HG02759 (cell line): ENCODE measurements around the gene RNF225.

Experiments
- ATAC-seq: cut with Tn5 transposase; IDR thresholded peaks from one replicate; pipeline ENCODE4 v1.9.1; 2021; ENCODE audit warnings: mild to moderate bottlenecking, moderate library complexity; ENCODE audit not compliant: unreplicated experiment

The RNF225 gene

DNA sequence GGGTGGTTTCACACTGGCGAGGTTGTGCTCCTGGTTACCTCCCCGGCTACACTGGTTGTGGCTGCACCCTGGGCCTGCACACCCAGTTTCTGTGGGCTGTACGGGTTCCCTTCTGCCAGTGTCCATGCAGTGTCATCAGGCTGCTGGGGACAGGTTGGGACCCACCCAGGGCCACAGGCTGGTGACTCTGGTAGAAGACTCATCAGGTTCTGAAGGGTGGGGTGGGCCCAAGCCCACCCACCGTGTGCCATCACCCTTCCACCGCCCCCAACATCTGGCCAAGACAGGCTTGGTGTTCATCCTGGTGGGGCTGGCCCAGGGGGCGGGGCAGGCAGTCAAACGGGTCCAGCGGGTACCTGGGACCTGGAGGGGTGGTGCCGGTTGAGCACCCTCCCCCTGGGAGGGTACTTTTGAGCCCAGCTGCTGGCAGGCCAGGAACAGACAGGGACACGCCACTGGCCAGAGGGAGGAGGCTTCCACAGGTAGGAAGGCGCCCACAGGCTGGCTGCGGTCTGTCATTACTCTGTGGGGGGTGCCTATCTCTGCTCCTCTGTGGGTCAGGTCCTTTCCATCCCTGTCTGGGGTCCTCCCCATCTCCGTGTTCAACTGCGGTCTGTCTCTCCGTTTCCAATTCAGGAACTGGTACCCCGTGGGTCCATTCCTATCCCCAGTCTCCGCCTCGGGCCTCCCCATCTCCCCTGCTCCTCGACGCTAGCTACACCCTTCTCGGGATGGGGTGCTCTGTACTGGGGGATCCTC is at the start of gene RNF225:
RNF225 (plus strand) TSS at position 437 of the 759 bp plus-strand sequence. CDS start 434 bp downstream, outside the sequence.
- ATAC-seq: no peak

DNA sequence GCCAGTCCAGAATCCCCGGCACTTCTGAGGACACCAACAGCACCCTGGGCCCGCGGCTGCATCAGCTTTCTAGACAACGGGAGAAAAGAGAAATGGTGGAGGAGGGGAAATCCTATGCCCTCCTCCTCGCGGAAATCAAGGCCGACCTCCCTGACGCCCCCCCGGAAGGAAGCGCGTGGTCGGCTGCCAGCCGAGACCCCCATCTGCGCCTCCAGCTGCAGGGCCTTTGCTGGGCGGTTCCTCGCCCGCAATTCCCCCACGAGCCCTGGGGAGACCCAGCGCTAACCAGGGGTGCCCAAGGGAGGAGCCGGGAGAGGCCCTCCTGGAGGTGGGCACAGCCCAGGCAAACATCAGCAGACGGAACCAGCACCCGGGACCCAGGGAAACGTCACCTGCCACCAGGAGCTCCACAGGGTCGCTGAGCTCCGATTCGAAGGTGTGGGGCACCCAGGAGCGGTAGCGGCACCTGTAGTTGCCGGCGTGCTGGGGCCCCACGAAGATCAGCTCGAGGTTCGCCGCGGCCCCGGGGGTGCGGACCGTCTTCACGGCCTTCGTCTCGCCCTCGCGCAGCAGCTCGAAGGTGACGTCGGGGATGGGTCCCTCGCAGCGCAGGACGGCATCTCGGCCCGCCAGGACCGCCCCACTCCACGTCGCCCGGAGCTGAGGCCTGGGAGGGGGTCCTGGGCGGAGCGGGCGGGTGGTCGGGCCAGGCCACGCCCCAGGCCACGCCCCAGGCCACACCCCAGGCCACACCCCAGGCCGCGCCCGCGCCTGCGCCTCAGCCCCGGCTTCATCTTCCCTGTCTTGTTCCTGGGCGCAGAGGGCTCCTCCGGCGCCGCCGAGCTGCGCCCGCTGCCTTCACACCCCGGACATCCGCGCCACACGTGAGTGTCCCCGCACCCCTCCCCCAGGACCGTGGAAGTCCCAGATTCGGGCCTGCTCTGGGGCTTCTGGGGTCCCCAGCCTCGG is 48.2 kb upstream of the RNF225 start:
- peak; percentile 94 for ATAC-seq

DNA sequence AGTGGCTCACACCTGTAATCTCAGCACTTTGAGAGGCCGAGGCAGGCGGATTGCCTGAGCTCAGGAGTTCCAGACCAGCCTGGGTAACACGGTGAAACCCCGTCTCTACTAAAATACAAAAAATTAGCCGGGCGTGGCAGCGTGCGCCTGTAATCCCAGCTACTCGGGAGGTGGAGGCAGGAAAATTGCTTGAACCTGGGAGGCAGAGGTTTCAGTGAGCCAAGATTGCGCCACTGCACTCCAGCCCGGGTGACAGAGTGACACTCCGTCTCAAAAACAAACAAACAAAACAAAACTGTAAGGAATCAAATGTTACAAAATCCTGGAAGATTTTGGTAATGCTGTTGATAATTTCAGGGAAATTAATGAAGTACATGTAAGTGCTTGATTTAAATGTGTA is 47.4 kb upstream of the RNF225 start:
- peak; percentile 13 for ATAC-seq

DNA sequence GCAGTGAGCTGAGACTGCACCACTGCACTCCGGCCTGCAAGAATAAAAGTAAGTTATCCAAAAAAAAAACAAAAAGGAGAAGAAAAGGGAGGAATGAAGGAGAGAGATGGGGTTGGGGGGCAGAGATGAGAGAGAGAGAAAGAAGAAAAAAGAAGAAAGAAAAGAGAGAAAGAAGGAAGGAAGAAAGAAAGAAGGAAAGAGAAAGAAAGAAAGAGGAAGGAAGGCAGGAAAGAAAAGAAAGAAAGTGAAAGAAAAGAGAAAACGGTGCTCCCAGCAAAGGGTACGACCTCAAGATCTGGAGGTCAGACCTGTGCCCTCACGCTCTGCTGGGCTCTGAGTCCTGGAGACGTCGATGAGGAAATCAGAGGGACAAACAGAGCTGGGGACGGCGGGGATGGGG is 45.9 kb upstream of the RNF225 start:
- no peak for ATAC-seq

DNA sequence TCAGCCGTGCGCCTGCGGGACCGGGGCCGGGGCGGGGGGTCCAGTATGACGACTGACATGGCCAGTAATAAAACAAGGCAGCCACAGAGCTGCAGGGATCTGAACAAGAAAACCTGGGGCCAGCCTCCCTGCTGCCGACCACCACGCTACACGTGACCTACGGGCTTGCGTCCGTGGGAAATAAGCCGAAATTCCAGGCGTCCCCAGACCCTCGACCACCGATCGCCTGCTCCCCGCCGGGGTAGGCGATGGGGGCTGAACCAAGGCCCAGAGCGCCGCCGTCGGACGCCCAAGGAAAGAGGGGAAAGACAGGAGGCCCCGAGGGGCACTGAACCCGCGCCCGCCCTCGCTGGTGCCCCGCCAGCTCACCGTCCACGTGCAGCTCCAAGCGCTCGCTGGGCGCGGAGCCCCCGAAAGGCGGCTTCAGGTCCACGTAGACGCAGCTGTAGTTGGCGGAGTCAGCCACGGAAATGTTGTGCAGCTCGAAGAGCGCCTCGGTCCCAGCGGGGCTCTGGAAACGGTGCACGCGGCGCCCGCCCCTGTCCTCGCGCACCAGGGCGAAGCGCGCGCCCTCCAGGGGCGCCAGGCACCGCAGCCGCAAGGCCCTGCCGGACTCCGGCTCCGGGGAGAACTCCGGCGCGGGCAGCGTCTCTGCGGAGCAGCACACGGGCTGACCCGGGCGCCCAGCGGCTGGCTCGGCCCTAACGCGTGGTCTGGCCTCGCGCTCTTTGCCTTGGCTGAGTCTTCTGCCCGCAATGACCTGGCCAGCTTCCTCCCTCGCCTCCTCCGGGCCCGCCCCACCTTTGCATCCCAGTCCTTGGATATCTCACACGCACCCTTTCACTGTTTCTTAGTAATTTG is 45.2 kb upstream of the RNF225 start:
- ATAC-seq: no peak

DNA sequence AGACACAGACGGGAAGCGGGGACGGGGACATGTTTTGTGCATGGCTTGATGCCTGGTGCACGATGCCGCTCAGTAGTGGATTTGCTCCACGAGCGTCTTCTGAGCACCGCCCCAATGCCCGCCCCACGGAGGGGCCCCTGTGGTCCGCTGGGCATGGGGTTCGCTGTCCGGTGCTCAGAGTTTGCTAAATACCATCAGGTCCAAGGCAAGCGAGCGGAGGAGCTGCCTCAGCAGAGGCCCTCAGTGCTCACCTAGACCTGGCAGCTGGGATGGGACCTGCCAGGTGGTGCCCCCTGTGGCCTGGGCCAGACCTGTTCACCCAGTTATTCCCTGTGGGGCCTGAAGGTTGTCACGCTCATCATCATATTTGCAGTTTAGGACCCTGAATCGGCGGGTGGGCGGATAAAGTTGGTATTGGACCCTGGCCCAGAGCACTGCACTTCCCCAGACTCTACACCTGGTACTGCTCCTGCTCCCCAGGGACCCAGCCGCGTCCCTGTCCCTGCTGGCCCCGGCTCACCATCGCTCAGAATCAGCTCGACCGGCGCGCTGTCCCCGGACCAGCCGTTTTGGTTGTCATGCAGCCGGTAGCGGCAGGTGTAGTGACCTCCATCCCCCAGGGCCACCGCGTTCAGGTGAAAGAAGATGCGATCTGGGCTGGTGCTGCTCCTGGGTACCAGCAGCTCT is 44.4 kb upstream of the RNF225 start:
- no peak for ATAC-seq

DNA sequence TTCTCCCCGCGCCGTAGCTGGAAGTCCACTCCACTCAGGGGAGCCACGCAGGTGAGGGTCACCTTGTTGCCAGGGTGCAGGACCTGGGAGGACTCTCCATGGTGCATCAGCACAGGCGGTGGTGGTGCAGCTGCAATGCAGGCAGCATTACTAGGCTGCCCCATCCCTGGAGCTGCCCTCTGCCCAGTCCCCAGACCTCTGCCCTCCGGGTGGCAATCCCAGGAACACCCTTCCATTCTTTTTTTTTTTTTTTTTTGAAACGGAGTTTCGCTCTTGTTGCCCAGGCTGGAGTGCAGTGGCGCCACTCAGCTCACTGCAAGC is 43.9 kb upstream of the RNF225 start:
- ATAC-seq: no peak

DNA sequence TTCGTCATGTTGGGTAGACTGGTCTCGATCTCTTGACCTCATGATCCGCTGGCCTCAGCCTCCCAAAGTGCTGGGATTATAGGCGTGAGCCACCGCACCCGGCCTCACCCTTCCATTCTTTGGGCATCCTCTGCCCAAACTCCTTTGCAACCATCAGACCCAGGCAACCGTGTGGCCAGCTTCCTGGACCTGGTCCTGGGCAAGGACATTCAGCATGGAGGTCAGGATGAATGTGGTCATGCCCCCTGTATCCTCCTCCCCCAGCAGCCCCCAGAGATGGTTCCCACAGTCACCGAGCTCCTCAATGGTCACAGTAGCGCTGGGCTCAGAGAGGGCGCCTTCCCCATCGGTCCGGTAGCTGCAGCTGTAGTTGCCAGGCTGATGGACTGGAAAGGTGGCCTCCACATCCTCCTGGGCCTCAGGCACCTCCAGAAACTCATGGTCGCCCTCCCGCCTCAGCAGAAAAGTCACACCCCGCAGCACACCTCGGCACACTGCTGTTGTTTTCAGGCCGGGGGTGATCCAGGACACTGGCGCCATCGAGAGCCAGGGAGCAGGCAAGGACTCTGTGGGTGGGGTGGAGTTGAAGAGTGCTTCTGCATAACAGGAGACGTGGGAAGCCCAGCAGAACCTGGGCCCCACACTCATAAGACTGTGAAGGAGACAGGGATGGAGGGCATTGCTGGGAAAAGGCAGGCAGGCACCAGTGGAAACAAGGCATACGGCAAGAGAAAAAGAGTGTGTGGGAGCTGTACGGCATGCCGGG is 43.3 kb upstream of the RNF225 start:
- no peak for ATAC-seq

DNA sequence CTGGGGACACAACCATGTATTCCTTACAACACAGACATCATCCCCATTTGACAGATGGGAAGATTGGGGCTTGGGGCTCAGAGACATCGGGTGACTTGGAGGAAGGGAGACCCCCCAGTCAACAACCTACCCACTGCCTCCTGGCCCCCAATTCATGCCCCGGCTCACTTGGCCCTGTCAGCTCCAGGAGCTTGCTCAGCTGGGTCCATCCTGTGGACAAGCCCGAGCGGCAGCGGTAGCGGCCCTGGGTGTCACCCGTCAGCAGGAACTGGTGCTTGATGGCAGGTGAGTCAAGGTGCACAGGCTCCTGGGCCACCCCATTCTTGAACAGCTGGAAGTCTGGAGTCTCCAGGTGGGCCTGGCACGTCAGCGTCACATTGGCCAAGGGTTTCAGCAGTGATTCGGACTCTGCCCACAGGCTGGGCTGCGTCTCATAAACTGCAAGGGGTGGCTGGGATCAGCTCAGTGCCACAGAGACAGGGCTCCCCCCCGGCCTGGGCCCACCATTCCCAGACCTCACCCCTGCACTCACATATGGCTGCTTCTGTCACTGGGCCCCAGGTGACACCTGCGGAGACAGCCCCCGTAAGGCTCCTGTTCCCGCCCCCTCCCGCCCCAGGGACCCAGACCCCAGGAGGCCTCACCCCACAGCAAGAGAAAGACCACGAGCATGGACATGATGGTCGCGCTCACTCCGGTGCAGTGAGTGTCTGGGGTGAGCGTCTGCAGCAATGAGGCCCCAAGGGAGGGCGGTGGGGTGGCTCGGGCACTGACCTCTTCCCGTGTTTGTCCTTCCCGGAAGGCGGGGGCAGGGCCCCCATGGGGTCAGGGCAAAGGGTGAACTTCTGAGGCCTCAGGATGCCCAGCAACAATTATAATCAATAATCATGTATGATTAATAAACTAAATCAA is 42.4 kb upstream of the RNF225 start, which contains the start of gene A1BG:
A1BG (minus strand) TSS at position 733 of the 912 bp plus-strand sequence; CDS start at position 678, 55 bp downstream.
- ATAC-seq: no peak

DNA sequence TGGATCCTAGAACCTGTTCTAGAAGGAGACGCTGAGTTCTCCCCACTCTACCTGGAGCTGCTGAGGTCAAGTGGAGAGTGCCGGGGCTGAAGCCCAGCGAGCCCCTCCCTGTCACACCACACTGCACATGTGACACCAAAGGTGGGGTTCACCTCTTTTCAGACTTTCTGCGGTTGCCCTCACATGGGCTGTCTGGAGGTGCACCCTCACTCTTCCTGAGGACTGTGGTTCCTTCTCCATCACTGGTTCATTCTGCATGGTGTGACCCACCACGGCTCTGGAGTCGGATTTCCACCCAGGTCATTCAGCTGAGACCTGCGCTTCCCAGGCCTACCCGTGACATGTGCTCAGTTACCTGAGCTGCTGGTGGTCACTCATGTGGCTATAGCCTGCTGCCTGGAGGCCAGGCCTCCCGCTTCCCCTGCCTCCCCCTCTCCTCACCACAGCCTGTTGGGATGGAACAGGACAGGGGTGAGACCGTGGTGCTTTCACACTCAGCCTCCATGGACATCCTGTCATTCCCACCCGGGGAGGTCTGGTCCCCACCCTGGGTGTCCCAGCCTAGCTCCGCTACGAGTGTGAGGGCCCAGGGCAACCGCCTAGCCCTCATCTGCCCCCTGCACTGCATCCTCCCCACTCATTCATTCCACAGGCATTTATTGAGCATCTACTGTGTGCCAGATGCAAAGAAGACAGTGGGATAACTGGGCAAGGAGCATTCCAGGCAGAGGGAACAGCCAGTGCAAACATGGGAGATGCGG is 41.6 kb upstream of the RNF225 start:
- ATAC-seq: no peak

DNA sequence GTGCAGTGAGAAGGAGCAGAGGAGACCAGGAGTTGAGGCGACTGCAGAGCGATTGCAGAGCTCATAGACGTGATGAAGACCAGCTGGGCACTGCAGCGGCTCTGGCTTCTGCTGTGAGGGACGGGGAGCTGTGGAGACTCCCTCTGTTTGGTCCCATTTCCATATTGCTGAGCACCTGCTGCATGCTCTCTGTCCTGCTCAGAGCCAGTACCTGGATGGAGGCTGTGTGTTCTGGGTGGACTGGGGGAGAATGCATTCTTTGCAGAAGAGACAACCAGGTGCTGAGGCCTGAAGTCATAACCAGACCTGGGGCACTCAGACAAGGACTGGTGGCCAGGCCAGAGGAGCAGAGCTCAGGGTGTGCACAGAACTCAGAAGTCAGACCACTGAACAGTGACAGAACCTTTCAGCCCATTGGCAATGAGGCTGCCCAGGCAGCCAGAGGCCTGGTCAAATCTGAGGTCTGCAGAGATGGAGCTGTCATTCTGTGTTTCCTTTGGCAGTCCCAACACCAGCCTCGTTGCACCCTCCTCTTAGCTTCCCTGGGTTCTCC is 40.9 kb upstream of the RNF225 start:
- no peak for ATAC-seq

DNA sequence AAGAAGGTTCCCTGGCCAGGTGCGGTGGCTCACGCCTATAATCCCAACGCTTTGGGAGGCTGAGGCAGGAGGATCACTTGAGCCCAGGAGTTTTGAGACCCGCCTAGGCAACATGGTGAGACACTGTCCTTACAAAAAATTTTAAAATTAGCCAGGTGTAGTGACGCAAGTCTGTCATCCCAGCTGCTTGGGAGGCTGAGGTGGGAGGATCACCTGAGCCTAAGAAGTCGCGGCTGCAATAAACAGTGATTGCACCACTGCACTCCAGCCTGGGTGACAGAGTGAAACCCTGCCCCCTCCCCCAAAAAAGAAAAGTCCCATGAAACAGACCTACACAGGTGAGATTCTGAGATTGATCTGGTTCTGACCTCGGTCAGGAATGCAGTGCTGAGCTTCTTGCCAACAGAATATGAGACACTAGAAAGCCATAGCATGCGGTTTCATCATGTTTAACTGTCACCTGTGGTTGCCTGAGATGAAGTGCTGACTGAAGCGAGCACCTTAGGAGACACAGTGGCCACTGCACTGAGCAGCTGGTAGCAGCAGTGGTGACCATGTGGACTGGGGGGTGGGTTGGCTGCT is 40.1 kb upstream of the RNF225 start:
- no peak for ATAC-seq

DNA sequence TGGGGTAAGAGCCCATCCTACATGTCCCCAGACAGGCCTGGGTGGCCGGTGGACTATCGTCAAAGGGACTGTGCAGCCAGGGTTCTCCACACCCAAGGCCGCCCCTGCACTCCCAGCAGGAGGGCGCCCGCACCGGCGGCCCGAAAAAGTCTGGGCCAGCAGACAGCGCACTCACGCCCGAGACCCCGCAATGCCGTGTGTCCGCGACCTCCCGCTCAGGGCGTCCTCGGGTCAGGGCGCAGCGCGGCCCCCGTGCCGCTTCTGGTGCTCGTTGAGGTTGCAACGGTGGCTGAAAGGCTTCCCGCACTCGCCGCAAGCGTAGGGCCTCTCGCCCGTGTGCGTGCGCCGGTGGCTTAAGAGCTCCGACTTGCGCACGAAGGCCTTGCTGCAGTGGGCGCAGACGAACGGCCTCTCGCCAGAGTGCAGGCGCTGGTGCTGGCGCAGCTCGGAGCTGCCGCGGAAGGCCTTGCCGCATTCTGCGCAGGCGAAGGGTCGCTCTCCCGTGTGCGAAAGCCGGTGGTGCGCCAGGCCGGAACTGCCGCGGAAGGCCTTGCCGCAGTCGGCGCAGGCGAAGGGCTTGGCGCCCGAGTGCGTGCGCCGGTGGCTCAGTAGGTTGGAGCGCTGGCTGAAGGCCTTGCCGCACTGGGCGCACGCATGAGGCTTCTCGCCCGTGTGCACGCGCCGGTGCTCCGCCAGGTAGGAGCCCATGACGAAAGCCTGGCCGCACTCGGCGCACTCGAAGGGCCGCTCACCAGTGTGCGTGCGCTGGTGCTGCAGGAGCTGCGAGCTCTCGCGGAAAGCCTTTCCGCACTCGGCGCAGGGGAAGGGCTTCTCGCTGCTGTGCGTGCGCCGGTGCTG is 39.3 kb upstream of the RNF225 start:
- peak; percentile 58 for ATAC-seq

DNA sequence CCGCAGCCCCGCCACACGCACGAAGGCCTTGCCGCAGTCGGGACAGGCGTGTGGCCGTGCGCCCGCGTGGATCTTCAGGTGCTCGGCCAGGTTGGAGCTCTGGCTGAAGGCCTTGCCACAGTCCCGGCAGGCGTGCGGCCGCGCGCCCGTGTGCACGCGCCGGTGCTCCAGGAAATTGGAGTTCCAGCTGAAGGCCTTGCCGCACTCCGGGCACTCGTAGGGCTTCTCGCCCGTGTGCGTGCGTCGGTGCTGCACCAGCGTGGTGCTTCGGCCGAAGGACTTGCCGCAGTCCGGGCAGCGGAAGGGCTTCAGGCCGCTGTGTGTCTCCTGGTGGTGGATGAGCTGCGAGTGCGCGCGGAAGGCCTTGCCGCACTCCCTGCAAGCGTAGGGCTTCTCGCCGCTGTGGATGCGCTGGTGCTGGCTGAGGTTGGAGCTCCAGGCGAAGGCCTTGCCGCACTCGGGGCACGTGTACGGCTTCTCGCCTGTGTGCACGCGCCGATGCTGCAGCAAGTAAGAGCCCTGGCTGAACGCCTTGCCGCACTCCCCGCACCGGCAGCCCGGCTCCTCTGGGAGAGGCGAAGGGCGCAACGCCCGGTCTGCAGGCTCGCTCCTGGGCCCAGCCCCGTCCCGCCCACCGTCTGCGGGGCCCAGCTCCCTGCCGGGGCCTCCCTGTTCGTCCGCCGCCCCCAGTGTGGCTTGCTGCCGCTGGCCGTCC is 38.5 kb upstream of the RNF225 start:
- ATAC-seq: no peak

DNA sequence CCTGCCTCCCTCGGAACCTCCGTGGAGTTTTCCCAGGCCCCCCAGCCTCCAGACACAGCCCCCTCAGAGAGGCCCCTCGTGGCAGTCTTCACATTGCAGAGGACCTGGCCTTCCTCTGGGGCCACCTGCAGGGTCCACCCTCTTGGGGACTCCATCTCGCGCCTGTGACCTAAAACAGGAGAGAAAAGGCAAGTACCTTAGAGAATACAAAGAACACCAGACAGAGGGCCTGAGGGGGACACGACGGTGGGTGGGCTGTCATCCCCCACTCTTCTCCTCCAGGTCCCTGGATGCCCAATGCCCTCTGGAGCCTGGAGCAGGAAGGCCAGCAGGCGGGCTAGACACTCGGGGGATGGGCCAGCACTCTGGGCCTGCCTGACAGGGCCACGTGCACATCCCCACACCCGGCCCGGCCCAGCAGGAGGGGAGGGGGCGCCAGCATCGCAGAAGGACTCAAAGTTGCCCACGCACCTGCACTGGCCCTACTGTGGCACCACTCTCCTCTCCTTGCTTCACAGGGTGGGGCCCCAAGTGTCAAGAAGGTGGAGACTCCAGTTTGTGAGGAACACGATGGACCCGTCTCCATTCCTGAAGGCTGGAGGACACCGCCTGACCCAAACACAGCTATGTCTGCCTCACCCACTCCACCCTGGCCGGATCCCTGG is 37.8 kb upstream of the RNF225 start:
- ATAC-seq: no peak
